Measurements from ENCODE around the gene CACNA1I.

Gene CACNA1I

GRCh38 chr22:39712751-39713525 lies 142.4 kb downstream of the CACNA1I start:
- DNase-seq (ENCODE audit: low read depth): no peak
- TF ChIP-seq CTCF (IDR thresholded peaks at IDR 0.05; ENCODE audit: low read depth, low read length, missing control alignments): no peak
- no peak overlapping the region for H3K4me3 ChIP-seq (ENCODE audit: low read depth, low read length)

DNA sequence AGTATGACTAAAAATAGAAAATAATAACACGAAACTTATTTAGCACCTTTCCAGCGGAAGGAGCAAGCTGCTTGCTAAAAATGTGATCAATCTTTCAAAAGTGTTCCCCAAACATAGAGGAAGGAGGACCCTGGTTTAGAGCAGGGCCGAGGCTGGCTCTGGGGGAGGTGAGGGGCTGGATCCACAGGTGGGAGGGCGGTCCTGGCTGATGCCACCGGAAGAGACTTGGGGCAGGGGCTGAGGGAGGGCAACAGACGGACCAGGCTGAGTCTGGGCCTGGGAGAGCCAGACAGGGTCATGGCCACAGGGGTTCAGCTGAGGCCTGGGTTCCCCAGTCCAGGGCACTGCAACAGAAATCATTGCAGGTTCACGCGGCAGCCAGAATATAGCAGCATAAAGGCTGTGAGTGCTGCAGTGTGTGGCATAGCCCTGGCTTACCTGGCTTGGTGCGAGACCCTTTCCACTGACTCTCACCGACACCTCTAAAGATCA lies 143.3 kb downstream of the CACNA1I start:
- no peak for DNase-seq (ENCODE audit: low read depth)
- no peak overlapping the region for H3K4me3 ChIP-seq (ENCODE audit: low read depth, low read length)
- TF ChIP-seq CTCF (IDR thresholded peaks at IDR 0.05; ENCODE audit: low read depth, low read length, missing control alignments): no peak

GRCh38 chr22:39714321-39714720 lies 143.8 kb downstream of the CACNA1I start:
- TF ChIP-seq CTCF (IDR thresholded peaks at IDR 0.05; ENCODE audit: low read depth, low read length, missing control alignments): no peak
- H3K4me3 ChIP-seq (ENCODE audit: low read depth, low read length): no peak overlapping the region
- DNase-seq (ENCODE audit: low read depth): no peak

- DNase-seq (ENCODE audit: low read depth): no peak
- H3K4me3 ChIP-seq (ENCODE audit: low read depth, low read length): no peak overlapping the region
- TF ChIP-seq CTCF (IDR thresholded peaks at IDR 0.05; ENCODE audit: low read depth, low read length, missing control alignments): no peak
These were observed 145.4 kb downstream of the CACNA1I start for GRCh38 chr22:39715778-39716495.

DNA sequence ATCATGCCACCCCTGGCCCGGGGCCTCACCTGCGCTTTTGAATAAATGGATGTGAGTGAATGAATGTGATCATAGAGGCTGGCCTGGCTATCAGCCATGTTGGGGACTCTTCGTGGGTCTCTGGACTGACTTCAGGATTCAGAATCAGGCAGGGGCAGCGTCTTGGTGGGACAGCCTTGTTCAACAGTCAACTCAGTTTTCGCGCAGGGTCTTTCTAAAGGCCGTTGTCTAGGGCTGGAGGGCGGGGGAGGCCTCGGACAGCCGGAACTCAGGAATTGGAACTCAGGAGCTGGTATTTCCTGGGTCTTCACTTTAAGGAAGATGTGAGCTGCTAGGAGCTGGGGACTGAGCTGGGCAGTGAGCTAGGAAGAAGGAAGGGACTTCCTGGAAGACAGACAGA lies 146.0 kb downstream of the CACNA1I start:
- no peak for TF ChIP-seq CTCF (IDR thresholded peaks at IDR 0.05; ENCODE audit: low read depth, low read length, missing control alignments)
- no peak for DNase-seq (ENCODE audit: low read depth)
- H3K4me3 ChIP-seq (ENCODE audit: low read depth, low read length): no peak overlapping the region

DNA sequence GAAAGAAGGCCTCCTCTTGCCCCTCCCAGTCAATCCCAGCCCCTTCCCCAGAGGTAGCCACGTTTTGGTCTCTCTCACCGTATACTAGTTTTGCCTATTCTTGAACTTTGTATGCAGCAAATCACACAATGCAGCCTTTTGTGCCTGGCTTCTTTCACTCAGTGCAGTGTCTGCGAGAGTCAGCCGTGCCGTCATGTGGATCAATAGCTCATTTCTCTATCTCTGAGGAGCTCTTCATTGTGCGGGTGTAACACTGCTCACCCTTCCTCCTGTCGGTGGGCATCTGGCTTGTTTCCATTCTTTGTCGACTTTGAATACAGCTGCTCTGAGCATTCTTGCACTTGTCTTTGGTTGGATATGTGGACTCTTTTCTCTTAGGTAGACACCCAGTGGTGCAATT lies 146.5 kb downstream of the CACNA1I start:
- no peak overlapping the region for H3K4me3 ChIP-seq (ENCODE audit: low read depth, low read length)
- DNase-seq (ENCODE audit: low read depth): no peak
- no peak for TF ChIP-seq CTCF (IDR thresholded peaks at IDR 0.05; ENCODE audit: low read depth, low read length, missing control alignments)

Measured in GM12864 (cell line).